Upper lobe of right lung (tissue), 1 donor: ENCODE measurements around the gene CCDC178. TPM values are rescaled to one million over a fixed set of nuclear protein-coding genes. Genes with fewer than 3 reads are reported as not detected.
"Not testable (repeated sequence)": the region's sequence is repeated elsewhere in the genome, so short reads cannot be mapped to it uniquely, and the experiment has no call there.

Source experiments
- ATAC-seq: fragments of 200-7000 bp; cut with Tn5 transposase; one replicate; pipeline ENCODE4 v1.9.1; 2020; ENCODE audit warnings: mild to moderate bottlenecking, moderate library complexity
- DNase-seq: peaks from one replicate; pipeline ENCODE4 v3.0.0-alpha.2; 2020
- H3K27ac ChIP-seq: fragments of 200-600 bp; one replicate; pipeline ENCODE4 v1.8.0; 2022
- H3K27me3 ChIP-seq: fragments of 200-600 bp; one replicate; pipeline ENCODE4 v1.8.0; 2022; ENCODE audit warnings: mild to moderate bottlenecking
- H3K36me3 ChIP-seq: fragments of 200-600 bp; one replicate; pipeline ENCODE4 v1.8.0; 2022
- H3K4me1 ChIP-seq: fragments of 200-600 bp; one replicate; pipeline ENCODE4 v1.8.0; 2022
- H3K4me3 ChIP-seq: fragments of 200-600 bp; one replicate; pipeline ENCODE4 v1.8.0; 2022; ENCODE audit warnings: mild to moderate bottlenecking
- H3K9me3 ChIP-seq: fragments of 200-600 bp; one replicate; pipeline ENCODE4 v1.8.0; 2022
- intact Hi-C: fragments of 100-400 bp; cut with DNase I; formaldehyde crosslinking; loops from one replicate; pipeline ENCODE4 v1.11.0; 2022
- total RNA-seq: library from RNA; stranded (reverse); fragmentation: NEBNext Ultra II Directional; extraction: Animal tissue kit (Norgen Biotek cat#: 25700); gene quantifications from one replicate; pipeline ENCODE4 v1.2.1, GENCODE V29; 2021
- TF ChIP-seq, protein P1 (sequence below): fragments of 200-600 bp; IDR thresholded peaks from one replicate; pipeline ENCODE4 v1.8.0; 2022; ENCODE audit warnings: antibody characterized with exemption
- donor health status: DM: no; HTN: yes; CAD: no; lungs with severe emphysema.

The CCDC178 gene
- total RNA-seq, 1 donor from 2014 or later: 2.5 TPM

DNA sequence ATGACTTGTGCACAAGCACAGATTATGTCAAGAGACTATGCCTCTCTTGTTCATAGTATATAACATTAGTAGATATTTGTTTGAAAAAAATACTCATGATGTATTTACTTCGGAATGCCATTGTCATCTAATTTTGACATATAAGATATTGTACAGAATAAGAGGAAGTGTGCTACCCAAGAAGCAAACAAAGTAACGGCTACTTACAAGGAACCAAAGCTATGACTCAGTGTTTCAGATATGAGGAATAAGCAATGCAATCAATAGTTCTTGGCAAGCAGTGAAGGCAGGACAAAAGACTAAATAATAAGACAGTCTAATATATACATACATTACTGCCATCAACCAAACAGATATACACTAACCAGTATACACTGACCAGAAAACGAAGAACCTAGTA lies 256.3 kb downstream of the CCDC178 start:
- no peaks in the 10 kb centered on the region for H3K36me3 ChIP-seq
- no peak for ATAC-seq
- no peak overlapping the region for H3K27ac ChIP-seq
- intact Hi-C loops: no loop called here
- H3K4me1 ChIP-seq: no peaks in the 10 kb centered on the region
- DNase-seq: no peak
- no peak overlapping the region for H3K4me3 ChIP-seq
- TF ChIP-seq, protein P1, sequence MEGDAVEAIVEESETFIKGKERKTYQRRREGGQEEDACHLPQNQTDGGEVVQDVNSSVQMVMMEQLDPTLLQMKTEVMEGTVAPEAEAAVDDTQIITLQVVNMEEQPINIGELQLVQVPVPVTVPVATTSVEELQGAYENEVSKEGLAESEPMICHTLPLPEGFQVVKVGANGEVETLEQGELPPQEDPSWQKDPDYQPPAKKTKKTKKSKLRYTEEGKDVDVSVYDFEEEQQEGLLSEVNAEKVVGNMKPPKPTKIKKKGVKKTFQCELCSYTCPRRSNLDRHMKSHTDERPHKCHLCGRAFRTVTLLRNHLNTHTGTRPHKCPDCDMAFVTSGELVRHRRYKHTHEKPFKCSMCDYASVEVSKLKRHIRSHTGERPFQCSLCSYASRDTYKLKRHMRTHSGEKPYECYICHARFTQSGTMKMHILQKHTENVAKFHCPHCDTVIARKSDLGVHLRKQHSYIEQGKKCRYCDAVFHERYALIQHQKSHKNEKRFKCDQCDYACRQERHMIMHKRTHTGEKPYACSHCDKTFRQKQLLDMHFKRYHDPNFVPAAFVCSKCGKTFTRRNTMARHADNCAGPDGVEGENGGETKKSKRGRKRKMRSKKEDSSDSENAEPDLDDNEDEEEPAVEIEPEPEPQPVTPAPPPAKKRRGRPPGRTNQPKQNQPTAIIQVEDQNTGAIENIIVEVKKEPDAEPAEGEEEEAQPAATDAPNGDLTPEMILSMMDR: no peak
- H3K27me3 ChIP-seq: no peaks in the 10 kb centered on the region
- no peaks in the 10 kb centered on the region for H3K9me3 ChIP-seq

DNA sequence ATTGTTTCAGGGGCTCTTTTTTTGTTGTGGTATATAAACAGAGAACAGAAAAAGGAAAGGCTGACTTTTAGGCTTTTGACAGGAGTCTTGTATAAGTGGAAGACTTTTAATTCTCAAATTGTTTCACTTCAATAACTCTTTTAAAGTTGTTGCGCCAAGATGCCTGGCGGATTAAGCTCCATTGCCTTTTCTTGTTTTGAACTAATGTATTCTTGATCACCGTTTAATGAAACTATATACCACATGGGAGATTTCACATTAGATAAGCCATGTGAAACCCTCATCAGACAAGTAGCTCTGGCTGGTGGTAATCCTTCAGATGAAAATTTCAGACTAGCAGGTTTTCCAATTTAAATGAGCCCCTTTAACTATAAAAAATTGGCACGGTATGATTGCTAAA lies 257.4 kb downstream of the CCDC178 start:
- Histone ChIP-seq H3K27ac (no peak overlapping the region), H3K27me3 (no peaks in the 10 kb centered on the region), H3K9me3 (no peaks in the 10 kb centered on the region), H3K36me3 (no peaks in the 10 kb centered on the region), H3K4me1 (no peaks in the 10 kb centered on the region), H3K4me3 (no peak overlapping the region)
- intact Hi-C loops: no loop called here
- TF ChIP-seq, protein P1: no peak
- DNase-seq (no peak), ATAC-seq (no peak)

- DNase-seq (no peak), ATAC-seq (no peak)
- Histone ChIP-seq H3K4me1 (no peaks in the 10 kb centered on the region), H3K4me3 (no peak overlapping the region), H3K27me3 (no peaks in the 10 kb centered on the region), H3K36me3 (no peaks in the 10 kb centered on the region), H3K27ac (no peak overlapping the region), H3K9me3 (no peaks in the 10 kb centered on the region)
- intact Hi-C loops: no loop called here
- TF ChIP-seq, protein P1: no peak
Observed at GRCh38 chr18:33181016-33181415, 259.5 kb downstream of the CCDC178 start.

- H3K27me3 ChIP-seq: no peaks in the 10 kb centered on the region
- DNase-seq: no peak
- TF ChIP-seq, protein P1: no peak
- no peak overlapping the region for H3K27ac ChIP-seq
- no peaks in the 10 kb centered on the region for H3K4me1 ChIP-seq
- H3K9me3 ChIP-seq: no peaks in the 10 kb centered on the region
- intact Hi-C loops: no loop called here
- ATAC-seq: no peak
- no peak overlapping the region for H3K4me3 ChIP-seq
- no peaks in the 10 kb centered on the region for H3K36me3 ChIP-seq
Observed at GRCh38 chr18:33169218-33169617, 271.3 kb downstream of the CCDC178 start.

DNA sequence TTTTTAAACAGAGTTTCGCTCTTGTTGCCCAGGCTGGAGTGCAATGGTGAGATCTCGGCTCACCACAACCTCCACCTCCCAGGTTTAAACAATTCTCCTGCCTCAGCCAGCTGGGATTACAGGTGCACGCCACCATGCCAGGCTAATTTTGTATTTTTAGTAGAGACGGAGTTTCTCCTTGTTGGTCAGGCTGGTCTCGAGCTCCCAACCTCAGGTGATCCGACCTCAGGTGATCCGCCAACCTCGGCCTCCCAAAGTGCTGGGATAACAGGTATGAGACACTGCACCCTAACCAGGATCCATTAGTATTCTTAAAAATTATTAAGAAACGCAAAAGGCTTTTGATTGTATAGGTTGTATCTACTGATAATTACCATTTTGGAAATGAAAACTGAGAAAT lies 276.4 kb downstream of the CCDC178 start:
- H3K4me1 ChIP-seq, H3K4me3 ChIP-seq, H3K27ac ChIP-seq, ATAC-seq, intact Hi-C loops, H3K27me3 ChIP-seq, H3K36me3 ChIP-seq, DNase-seq, H3K9me3 ChIP-seq: not testable (repeated sequence)

GRCh38 chr18:33161131-33161530 lies 279.4 kb downstream of the CCDC178 start:
- H3K4me1 ChIP-seq: no peaks in the 10 kb centered on the region
- H3K4me3 ChIP-seq: no peak overlapping the region
- DNase-seq: no peak
- ATAC-seq: no peak
- TF ChIP-seq, protein P1: no peak
- no peak overlapping the region for H3K27ac ChIP-seq
- H3K36me3 ChIP-seq: no peaks in the 10 kb centered on the region
- no peaks in the 10 kb centered on the region for H3K27me3 ChIP-seq
- intact Hi-C loops: no loop called here
- H3K9me3 ChIP-seq: no peaks in the 10 kb centered on the region
